ENCODE measurements around the gene MPZ.

DNA sequence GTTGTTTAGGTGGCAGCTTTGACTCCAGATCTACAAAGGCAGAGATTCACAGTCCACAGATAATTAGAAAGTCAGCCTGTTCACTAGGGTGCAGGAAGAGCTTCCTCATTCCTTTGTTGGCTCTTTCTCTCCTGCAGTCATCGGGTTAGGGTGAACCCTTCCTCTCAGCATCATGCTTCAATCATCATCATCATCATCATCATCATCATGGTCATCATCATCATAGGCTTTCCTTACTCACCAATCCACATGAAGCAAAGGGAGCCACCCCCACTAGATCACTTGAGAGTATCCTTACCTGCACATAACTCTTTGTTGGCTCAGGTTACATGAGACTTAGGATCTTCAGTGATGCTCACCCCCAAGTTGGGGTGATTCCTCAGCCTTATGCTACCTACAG is 19.0 kb downstream of the MPZ start:
- no peak for TF ChIP-seq EP300 (IDR thresholded peaks at IDR 0.05)
- TF ChIP-seq, protein P1, sequence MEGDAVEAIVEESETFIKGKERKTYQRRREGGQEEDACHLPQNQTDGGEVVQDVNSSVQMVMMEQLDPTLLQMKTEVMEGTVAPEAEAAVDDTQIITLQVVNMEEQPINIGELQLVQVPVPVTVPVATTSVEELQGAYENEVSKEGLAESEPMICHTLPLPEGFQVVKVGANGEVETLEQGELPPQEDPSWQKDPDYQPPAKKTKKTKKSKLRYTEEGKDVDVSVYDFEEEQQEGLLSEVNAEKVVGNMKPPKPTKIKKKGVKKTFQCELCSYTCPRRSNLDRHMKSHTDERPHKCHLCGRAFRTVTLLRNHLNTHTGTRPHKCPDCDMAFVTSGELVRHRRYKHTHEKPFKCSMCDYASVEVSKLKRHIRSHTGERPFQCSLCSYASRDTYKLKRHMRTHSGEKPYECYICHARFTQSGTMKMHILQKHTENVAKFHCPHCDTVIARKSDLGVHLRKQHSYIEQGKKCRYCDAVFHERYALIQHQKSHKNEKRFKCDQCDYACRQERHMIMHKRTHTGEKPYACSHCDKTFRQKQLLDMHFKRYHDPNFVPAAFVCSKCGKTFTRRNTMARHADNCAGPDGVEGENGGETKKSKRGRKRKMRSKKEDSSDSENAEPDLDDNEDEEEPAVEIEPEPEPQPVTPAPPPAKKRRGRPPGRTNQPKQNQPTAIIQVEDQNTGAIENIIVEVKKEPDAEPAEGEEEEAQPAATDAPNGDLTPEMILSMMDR (IDR thresholded peaks at IDR 0.05): no peak
- no peak for TF ChIP-seq POLR2A (IDR thresholded peaks at IDR 0.05)

Data from stomach (tissue), 4 donors.